SK-N-MC (cell line): ENCODE data around the gene DUS1L.

Experiments
- EZH2 ChIP-seq: fragments of 200-600 bp; sonication (generic); IDR thresholded peaks from one replicate; pipeline ENCODE4 v1.6.1; 2017; ENCODE audit warnings: antibody characterized with exemption
- POLR2AphosphoS5 ChIP-seq: IDR thresholded peaks from 2 replicates; pipeline ENCODE4 v1.6.1; 2012; ENCODE audit warnings: mild to moderate bottlenecking, low read depth, low read length, borderline replicate concordance

DNA sequence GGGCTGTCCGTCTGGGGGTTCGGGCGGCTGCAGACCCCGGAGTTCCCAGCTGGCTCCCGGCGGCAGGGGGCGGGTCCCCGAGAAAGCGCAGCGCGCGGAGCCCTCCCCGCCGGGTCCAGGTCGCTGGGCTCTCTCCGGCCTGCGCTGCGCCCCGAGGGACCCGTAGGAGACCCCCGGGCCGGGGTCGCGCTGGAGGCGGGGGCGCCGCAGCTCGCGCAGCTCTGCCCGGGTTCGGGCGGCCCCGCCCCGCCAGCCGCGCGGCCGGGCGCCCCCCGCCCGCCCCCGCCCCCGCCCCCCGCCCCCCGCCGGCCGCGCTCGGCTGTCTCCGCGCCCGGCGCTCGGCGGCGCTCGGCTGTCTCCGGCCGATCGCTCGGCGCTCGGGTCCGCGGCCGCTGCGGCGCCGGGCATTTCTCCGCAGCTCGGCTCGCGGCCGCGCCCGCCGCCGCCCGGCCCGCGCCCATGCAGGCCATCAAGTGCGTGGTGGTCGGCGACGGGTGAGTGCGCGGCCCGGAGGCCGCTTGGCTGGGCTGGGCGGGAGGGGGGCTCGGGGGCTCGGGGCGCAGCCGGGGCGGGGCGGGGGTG lies 34.2 kb downstream of the DUS1L start, which contains the start of gene RAC3:
- TF ChIP-seq EZH2: no peak
- no peak for TF ChIP-seq POLR2AphosphoS5
